GM19324 (cell line): ENCODE measurements around the gene SORBS1.

Experiments
- ATAC-seq: cut with Tn5 transposase; IDR thresholded peaks from one replicate; pipeline ENCODE4 v1.9.1; 2021; ENCODE audit warnings: mild to moderate bottlenecking, moderate library complexity; ENCODE audit not compliant: unreplicated experiment, low FRiP score

SORBS1 gene

DNA sequence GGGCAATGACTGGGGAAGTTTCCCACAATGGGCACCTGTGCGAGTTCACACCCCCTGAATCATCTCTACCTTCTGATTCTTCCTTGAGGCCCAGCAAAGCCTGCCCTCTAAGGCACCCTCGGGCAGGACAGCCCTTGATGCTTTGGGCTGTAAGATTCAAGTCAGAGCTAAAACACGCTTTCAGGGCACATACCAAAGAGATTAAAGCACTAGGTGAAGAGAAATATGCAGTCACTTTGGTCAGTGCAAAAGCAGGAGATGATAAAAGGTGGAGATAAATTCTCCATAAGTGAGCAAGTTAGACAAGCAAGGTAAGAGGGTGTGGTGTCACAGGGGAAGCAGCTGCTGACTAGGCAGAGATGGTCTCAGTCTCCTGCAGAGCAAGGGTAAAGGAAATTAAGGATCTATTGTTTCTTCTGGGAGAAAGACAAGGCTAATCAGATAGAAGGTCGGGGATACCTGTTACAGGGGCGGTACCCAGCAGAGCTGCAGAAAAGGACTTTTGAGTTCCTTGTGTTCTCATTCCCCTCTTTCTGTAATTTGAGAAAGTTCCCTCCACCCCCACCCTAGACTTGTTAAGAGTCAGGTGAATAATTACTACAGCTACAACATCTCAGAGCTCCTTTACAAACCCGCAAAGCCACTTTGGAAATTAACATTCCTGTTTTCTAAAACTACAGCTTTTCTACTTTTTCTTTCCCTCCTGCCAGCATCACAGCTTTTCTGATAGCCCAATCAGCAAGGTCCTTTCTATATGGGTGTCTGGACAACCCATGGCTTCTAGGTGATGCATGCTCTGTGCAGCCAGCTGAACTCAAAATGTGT, 296.7 kb downstream of the SORBS1 start:
- ATAC-seq: no peak

DNA sequence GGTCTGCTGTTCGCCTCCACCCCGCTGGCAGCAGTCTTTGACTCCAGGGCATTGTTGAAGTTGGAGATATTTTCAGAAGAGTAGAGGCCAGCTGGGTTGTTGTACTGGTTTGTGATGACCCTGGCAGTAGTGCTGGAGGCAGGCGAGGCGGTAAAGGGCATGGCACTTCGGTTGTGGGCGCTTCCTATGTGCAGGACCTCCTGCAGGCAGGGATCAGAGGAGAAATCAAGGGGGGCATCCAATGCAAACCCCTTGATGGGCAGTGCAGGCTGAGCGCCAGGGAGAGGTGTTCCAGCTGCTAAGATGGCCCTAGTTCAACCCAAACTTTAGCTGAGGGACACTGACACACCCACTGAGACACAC, 297.3 kb downstream of the SORBS1 start:
- no peak for ATAC-seq

DNA sequence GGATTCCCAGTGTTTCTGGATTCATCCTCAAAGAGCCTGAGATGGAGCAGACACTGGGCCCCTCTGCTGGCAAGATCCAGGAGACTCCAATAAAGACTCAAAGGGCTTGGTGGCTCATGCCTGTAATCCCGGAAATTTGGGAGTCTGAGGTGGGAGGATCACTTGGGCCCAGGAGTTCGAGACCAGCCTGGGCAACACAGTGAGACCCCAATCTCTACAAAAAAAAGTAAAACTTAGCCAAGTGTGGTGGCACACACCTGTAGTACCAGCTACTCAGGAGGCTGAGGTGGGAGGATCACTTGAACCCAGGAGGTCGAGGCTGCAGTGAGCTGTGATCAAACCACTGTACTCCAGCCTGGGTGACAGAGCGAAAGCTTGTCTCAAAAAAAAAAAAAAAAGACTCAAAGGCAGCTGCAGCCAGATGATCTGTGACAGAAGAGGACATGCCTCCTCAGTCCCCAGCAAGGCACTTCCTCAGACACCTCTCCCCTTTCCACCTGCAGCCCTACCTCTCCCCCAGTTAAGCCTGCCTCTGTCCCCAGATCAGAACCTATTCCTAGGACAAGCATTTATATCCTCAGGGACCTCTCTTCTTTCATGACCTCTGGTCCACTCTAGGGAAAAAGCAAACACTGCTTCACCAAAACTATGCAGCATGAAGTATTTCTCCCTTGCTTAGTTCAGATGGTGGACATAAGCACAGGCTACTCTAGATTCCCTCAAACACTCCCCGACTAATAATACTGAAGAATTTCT, 298.2 kb downstream of the SORBS1 start:
- ATAC-seq: no peak

DNA sequence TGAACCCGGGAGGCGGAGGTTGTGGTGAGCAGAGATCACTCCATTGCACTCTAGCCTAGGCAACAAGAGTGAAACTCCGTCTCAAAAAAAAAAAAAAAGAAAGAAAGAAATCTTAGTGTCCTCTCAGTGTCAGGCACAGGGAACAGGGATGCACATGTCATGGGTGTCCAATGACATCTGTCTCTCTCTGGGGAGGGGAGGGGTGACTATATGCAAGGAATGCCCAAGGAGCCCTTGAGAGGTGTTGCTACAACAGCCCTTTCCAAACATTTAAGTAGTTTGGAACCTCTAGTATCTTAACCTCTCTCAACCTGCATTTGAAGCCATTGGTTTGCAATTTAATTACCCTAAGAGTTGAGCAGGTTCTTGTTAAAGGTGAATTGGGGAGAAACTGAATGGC, 299.2 kb downstream of the SORBS1 start:
- no peak for ATAC-seq
